ENCODE results near the gene BLOC1S1.

Gene BLOC1S1

DNA sequence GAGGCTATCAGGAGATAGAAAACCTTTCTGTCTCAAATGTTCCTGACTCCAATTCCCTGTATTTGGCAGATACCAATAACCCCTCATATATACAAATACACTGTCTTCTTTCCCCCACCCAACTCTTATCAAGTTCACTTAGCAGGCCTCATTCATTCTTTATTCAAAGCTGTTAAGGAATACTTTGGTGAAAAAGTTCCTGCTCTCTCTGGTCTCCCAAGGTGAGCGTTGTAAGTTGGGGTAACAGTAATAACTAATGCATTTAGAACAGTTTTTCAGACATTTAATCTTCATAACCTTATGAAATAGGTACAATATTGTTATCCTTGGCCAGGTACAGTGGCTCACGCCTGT lies 23.2 kb downstream of the BLOC1S1 start:
- H3K4me3 Mint-ChIP-seq: peak overlapping the region; percentile 86 to 87 (median 86)
- TF ChIP-seq, protein P1, sequence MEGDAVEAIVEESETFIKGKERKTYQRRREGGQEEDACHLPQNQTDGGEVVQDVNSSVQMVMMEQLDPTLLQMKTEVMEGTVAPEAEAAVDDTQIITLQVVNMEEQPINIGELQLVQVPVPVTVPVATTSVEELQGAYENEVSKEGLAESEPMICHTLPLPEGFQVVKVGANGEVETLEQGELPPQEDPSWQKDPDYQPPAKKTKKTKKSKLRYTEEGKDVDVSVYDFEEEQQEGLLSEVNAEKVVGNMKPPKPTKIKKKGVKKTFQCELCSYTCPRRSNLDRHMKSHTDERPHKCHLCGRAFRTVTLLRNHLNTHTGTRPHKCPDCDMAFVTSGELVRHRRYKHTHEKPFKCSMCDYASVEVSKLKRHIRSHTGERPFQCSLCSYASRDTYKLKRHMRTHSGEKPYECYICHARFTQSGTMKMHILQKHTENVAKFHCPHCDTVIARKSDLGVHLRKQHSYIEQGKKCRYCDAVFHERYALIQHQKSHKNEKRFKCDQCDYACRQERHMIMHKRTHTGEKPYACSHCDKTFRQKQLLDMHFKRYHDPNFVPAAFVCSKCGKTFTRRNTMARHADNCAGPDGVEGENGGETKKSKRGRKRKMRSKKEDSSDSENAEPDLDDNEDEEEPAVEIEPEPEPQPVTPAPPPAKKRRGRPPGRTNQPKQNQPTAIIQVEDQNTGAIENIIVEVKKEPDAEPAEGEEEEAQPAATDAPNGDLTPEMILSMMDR (IDR thresholded peaks at IDR 0.05; ENCODE audit: unreplicated experiment in 3 of 3): peak in 1 of 3 experiments; percentile 2
- no peaks in the 10 kb centered on the region for H3K27me3 Mint-ChIP-seq (ENCODE audit: low read depth)

DNA sequence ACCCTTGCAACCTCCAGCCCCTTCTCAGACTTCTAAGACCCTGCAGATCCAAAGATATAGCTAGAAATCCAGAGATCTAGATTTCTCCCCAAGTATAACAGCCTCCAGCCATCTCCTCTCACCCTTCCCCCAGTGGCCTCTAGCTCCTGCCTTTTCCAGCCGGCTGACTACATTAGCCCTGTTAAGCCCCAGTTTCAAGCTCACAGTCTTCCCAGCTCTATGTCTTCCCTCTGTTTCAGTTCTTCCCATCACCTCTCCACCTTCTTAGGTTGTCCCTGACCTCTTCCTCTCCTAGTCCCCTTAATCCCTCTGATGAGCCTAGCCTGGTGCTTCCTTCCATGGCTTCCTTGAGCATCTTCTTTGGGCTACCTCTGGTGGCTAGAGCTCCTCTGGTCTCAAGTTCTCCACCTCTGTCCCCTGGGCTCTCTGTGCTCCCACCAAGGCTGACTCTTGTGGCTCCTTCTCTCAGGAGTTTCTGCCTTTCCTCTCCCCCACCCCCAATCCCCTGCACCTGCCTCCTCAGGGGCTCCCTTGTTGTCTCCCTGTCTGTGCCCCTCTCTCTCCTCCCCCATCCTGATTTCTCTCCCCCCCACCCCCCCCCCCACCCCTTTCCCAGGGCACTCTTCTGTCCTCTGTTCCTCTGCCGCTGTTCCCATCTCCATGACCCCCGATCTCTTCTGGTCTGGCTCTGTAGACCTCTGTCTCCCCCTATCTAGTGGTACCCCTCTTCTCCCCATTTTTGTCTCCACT lies 26.3 kb downstream of the BLOC1S1 start:
- TF ChIP-seq, protein P1 (IDR thresholded peaks at IDR 0.05; ENCODE audit: unreplicated experiment in 3 of 3): no peak
- Mint-ChIP-seq H3K4me1 (peaks cover 55% of the 10 kb centered on the region), H3K36me3 (ENCODE audit: low read depth) (no peaks in the 10 kb centered on the region), H3K9me3 (no peaks in the 10 kb centered on the region), H3K4me3 (peak overlapping the region; percentile 84 to 93 (median 86)), H3K27me3 (ENCODE audit: low read depth) (no peaks in the 10 kb centered on the region), H3K27ac (peak overlapping the region; percentile 83 to 99 (median 94))

More for the DNA sequence above, 23.2 kb downstream of the BLOC1S1 start:
- Mint-ChIP-seq H3K36me3 (ENCODE audit: low read depth) (no peaks in the 10 kb centered on the region), H3K27ac (peak overlapping the region; percentile 92 to 96 (median 94)), H3K4me1 (peaks cover 43% of the 10 kb centered on the region), H3K9me3 (no peaks in the 10 kb centered on the region)

DNA sequence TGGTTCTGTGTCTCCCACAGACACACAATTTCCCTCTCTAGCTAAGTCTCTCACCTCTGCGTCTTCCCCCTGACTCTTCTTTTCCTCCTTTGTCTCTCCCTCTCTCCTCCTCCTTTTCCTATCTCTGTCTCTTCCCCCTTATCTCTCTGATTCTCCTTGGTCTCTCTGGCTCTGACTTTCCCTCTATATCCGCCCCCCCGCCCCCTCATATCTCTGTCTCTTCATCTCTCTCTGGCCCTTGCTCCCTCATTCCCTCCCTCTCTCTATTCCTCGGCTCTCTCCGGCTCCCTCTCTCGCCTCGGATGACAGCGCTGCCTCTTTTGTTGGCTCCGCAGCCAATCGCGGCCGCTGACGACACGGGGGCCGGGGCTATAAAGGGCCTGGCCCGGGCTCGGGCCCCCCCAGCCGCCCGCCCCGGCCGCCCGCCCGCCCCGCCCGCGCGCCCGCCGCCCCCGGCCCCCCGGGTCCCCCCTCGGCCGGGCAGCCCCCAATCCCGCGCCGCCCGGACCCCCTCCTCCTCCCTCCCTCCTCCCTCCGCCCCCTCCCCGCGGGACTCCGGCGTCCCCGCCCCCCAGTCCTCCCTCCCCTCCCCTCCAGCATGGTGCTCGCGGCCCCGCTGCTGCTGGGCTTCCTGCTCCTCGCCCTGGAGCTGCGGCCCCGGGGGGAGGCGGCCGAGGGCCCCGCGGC lies 27.0 kb downstream of the BLOC1S1 start, which contains the start of gene GDF11:
Gene GDF11, plus strand, starts transcription at position 404 of the 687 bp plus-strand sequence. Its CDS starts 195 bp downstream, at position 599.
- peak within 1 kb of the TSS; percentile 83 to 99 (median 96) for H3K27ac Mint-ChIP-seq
- H3K9me3 Mint-ChIP-seq: no peaks in the 10 kb centered on the region
- H3K27me3 Mint-ChIP-seq (ENCODE audit: low read depth): no peaks in the 10 kb centered on the region
- H3K4me1 Mint-ChIP-seq: peaks cover 55% of the 10 kb centered on the region
- TF ChIP-seq, protein P1 (IDR thresholded peaks at IDR 0.05; ENCODE audit: unreplicated experiment in 3 of 3): no peak
- H3K4me3 Mint-ChIP-seq: peak within 1 kb of the TSS; percentile 88 to 93 (median 91)
- H3K36me3 Mint-ChIP-seq (ENCODE audit: low read depth): peaks cover 7% of the 10 kb centered on the region

DNA sequence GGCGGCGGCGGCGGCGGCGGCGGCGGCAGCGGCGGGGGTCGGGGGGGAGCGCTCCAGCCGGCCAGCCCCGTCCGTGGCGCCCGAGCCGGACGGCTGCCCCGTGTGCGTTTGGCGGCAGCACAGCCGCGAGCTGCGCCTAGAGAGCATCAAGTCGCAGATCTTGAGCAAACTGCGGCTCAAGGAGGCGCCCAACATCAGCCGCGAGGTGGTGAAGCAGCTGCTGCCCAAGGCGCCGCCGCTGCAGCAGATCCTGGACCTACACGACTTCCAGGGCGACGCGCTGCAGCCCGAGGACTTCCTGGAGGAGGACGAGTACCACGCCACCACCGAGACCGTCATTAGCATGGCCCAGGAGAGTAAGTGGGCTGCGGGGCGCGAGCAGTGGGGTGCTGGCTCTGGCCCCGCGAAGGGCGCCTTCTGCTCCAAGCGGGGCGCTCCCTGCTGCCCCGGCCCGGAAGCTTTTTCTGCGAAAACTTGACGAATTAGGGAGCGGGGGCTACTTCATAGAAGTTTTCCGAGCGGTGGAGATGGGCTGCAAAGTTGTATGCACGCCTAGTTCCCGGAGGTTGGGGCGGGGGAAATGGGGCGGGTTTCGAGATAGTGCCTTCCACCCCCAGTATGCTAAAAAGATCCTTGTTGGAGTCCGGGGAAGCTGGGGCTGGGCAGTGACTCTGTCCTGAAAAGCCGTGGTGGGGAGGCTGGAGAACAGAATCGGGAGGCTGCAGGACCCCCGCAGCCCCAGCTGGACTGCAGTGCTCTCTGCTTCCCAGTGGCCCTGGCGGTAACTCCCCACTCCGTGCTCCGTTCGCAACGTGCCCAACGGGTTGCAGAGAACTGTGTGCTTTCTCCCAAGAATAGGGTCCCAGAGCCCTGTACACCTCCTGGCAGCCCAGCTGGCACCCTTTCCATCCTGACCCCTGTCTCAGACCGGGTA lies 27.8 kb downstream of the BLOC1S1 start:
- TF ChIP-seq, protein P1 (IDR thresholded peaks at IDR 0.05; ENCODE audit: unreplicated experiment in 3 of 3): no peak
- Mint-ChIP-seq H3K27me3 (ENCODE audit: low read depth) (no peaks in the 10 kb centered on the region), H3K4me1 (peaks cover 51% of the 10 kb centered on the region), H3K4me3 (peak overlapping the region; percentile 88 to 91 (median 90)), H3K36me3 (ENCODE audit: low read depth) (peaks cover 13% of the 10 kb centered on the region), H3K27ac (peak overlapping the region; percentile 81 to 96 (median 95)), H3K9me3 (no peaks in the 10 kb centered on the region)

DNA sequence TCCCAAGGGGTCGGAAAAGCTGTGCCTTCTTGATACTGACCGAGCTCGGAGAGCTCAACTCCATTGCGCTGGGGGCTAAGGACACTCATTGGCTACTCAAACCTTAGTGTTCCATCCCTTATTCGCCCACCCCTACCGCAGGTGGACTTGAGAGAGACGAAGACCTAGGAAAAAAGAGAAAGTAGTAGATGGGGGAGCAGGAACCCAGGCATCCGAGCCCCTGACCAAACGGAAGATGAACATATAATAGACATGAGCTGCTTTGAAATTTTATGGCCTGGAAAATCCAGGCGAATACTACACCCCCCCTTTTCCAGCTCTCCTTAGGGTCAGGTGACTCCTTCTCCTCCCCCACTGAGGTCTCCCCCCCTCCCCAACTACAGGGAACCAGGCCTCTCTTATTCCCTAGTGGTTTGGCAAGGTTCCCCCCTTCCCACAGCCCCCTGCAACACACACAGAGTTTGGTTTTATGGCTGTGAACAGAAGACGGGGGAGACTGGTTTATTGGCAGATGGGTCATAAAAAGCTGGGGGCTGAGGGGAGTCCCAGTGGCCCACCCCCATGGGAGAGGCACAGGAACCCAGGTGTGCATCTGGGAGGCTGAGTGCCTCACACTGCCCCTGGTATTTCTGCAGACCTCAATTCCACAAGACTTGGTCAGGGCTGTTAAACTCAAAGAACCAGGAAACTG lies 28.6 kb downstream of the BLOC1S1 start:
- Mint-ChIP-seq H3K27ac (peak overlapping the region; percentile 81 to 96 (median 95)), H3K4me1 (peaks cover 55% of the 10 kb centered on the region)

More for the DNA sequence above, 28.6 kb downstream of the BLOC1S1 start:
- H3K4me3 Mint-ChIP-seq: peak overlapping the region; percentile 88 to 91 (median 90)
- H3K9me3 Mint-ChIP-seq: no peaks in the 10 kb centered on the region
- no peaks in the 10 kb centered on the region for H3K27me3 Mint-ChIP-seq (ENCODE audit: low read depth)
- TF ChIP-seq, protein P1 (IDR thresholded peaks at IDR 0.05; ENCODE audit: unreplicated experiment in 3 of 3): no peak
- H3K36me3 Mint-ChIP-seq (ENCODE audit: low read depth): peaks cover 22% of the 10 kb centered on the region
